Loucy (cell line): Measurements from ENCODE around the gene ZNF804A.

Experiments
- H2AFZ ChIP-seq: fragments of 200-600 bp; sonication (generic); 2 replicates; pipeline ENCODE4 v1.6.0; 2016; ENCODE audit warnings: antibody characterized with exemption, mild to moderate bottlenecking, low read length, moderate library complexity
- H3F3A ChIP-seq: fragments of 200-600 bp; 2 replicates; pipeline ENCODE4 v1.6.0; 2016; ENCODE audit warnings: antibody characterized with exemption, low read depth, mild to moderate bottlenecking
- H3K27me3 ChIP-seq: fragments of 200-600 bp; sonication (generic); 2 replicates; pipeline ENCODE4 v1.6.1; 2014; ENCODE audit warnings: low read length, mild to moderate bottlenecking; ENCODE audit not compliant: insufficient read depth, poor library complexity, severe bottlenecking
- H3K36me3 ChIP-seq: fragments of 200-600 bp; sonication (generic); 2 replicates; pipeline ENCODE4 v1.6.1; 2016; ENCODE audit warnings: low read length; ENCODE audit not compliant: insufficient read depth
- H3K4me1 ChIP-seq: fragments of 200-600 bp; sonication (generic); 2 replicates; pipeline ENCODE4 v1.5.1; 2014; ENCODE audit warnings: low read length, mild to moderate bottlenecking; ENCODE audit not compliant: insufficient read depth, poor library complexity, severe bottlenecking
- H3K4me2 ChIP-seq: fragments of 200-600 bp; sonication (generic); 2 replicates; pipeline ENCODE4 v1.6.0; 2014; ENCODE audit warnings: antibody characterized with exemption, low read length, low read depth, mild to moderate bottlenecking; ENCODE audit not compliant: poor library complexity, severe bottlenecking
- H3K4me3 ChIP-seq: fragments of 200-600 bp; sonication (generic); 2 replicates; pipeline ENCODE4 v1.5.1; 2014; ENCODE audit warnings: low read length, mild to moderate bottlenecking, mixed read lengths; ENCODE audit not compliant: poor library complexity, severe bottlenecking
- H3K79me2 ChIP-seq: fragments of 200-600 bp; sonication (generic); 2 replicates; pipeline ENCODE4 v1.6.1; 2014; ENCODE audit warnings: low read length; ENCODE audit not compliant: insufficient read depth
- H3K9ac ChIP-seq: fragments of 200-600 bp; sonication (generic); 2 replicates; pipeline ENCODE4 v1.6.0; 2014; ENCODE audit warnings: mild to moderate bottlenecking, low read depth, low read length, moderate library complexity; ENCODE audit not compliant: poor library complexity, severe bottlenecking
- H3K9me2 ChIP-seq: fragments of 200-600 bp; sonication (generic); replicated peaks from 2 replicates; pipeline ENCODE4 v1.6.1; 2016; ENCODE audit warnings: low read depth, low read length, mixed read lengths
- H3K9me3 ChIP-seq: fragments of 200-600 bp; sonication (generic); 2 replicates; pipeline ENCODE4 v1.6.1; 2014; ENCODE audit warnings: mild to moderate bottlenecking, antibody characterized with exemption, low read length, low read depth; ENCODE audit not compliant: insufficient read depth
- H4K20me1 ChIP-seq: fragments of 200-600 bp; sonication (generic); 2 replicates; pipeline ENCODE4 v1.6.0; 2014; ENCODE audit warnings: antibody characterized with exemption, low read length, mild to moderate bottlenecking; ENCODE audit not compliant: insufficient read depth, poor library complexity, severe bottlenecking
- CTCF ChIP-seq: fragments of 200-600 bp; sonication (generic); conservative IDR thresholded peaks from 2 replicates; pipeline ENCODE4 v1.5.1; 2014; ENCODE audit warnings: mild to moderate bottlenecking, antibody characterized with exemption, low read length
- EZH2phosphoT487 ChIP-seq: fragments of 200-600 bp; IDR thresholded peaks from 2 replicates; pipeline ENCODE4 v1.6.1; 2018; ENCODE audit warnings: antibody characterized with exemption, mild to moderate bottlenecking, moderate library complexity, borderline replicate concordance

Gene ZNF804A

GRCh38 chr2:184847331-184847730 is 249.0 kb downstream of the ZNF804A start:
- H3K27me3 ChIP-seq: no peaks in the 10 kb centered on the region
- H3K4me1 ChIP-seq: no peaks in the 10 kb centered on the region
- no peak overlapping the region for H3K4me3 ChIP-seq
- no peak overlapping the region for H2AFZ ChIP-seq
- H3K9me3 ChIP-seq: no peaks in the 10 kb centered on the region; the same call in 1 of the 2 replicates
- no peak overlapping the region for H3K4me2 ChIP-seq
- H3K36me3 ChIP-seq: no peaks in the 10 kb centered on the region
- no peak for TF ChIP-seq EZH2phosphoT487
- TF ChIP-seq CTCF: no peak
- H4K20me1 ChIP-seq: no peaks in the 10 kb centered on the region
- H3K9me2 ChIP-seq: no peaks in the 10 kb centered on the region
- no peak overlapping the region for H3K9ac ChIP-seq
- H3K79me2 ChIP-seq: no peaks in the 10 kb centered on the region
- no peaks in the 10 kb centered on the region for H3F3A ChIP-seq

- Histone ChIP-seq H3K9me2 (no peaks in the 10 kb centered on the region), H3K79me2 (no peaks in the 10 kb centered on the region), H3K36me3 (no peaks in the 10 kb centered on the region), H3K27me3 (no peaks in the 10 kb centered on the region), H3K9me3 (no peaks in the 10 kb centered on the region; the same call in 1 of the 2 replicates), H3K9ac (no peak overlapping the region), H3K4me1 (no peaks in the 10 kb centered on the region), H3K4me2 (no peak overlapping the region), H2AFZ (no peak overlapping the region), H3F3A (no peaks in the 10 kb centered on the region), H4K20me1 (no peaks in the 10 kb centered on the region), H3K4me3 (no peak overlapping the region)
- TF ChIP-seq EZH2phosphoT487: no peak
- TF ChIP-seq CTCF: no peak
Measured at GRCh38 chr2:184849516-184849915, 251.2 kb downstream of the ZNF804A start.

- H3K9me2 ChIP-seq: no peaks in the 10 kb centered on the region
- no peaks in the 10 kb centered on the region for H3F3A ChIP-seq
- no peak for TF ChIP-seq CTCF
- no peak for TF ChIP-seq EZH2phosphoT487
- H3K9ac ChIP-seq: no peak overlapping the region
- no peaks in the 10 kb centered on the region; the same call in 1 of the 2 replicates for H3K9me3 ChIP-seq
- no peak overlapping the region for H2AFZ ChIP-seq
- H3K36me3 ChIP-seq: no peaks in the 10 kb centered on the region
- H4K20me1 ChIP-seq: no peaks in the 10 kb centered on the region
- no peak overlapping the region for H3K4me2 ChIP-seq
- H3K79me2 ChIP-seq: no peaks in the 10 kb centered on the region
- no peak overlapping the region for H3K4me3 ChIP-seq
- no peaks in the 10 kb centered on the region for H3K27me3 ChIP-seq
- no peaks in the 10 kb centered on the region for H3K4me1 ChIP-seq
Measured at GRCh38 chr2:184851576-184851975, 253.2 kb downstream of the ZNF804A start.
